ENCODE results near the gene TMPRSS3.
"Not testable (repeated sequence)": the region's sequence is repeated elsewhere in the genome, so short reads cannot be mapped to it uniquely, and the experiment has no call there.

The TMPRSS3 gene

GRCh38 chr21:42427809-42428419 lies 32.1 kb upstream of the TMPRSS3 start:
- no peak for FAIRE-seq

- FAIRE-seq: no peak
These were observed 31.1 kb upstream of the TMPRSS3 start for GRCh38 chr21:42426876-42427480.

GRCh38 chr21:42426424-42426823 lies 30.6 kb upstream of the TMPRSS3 start:
- no peak for FAIRE-seq

- FAIRE-seq: no peak
These were observed 29.7 kb upstream of the TMPRSS3 start for GRCh38 chr21:42425591-42425990.

- no peak for FAIRE-seq
These were observed 29.2 kb upstream of the TMPRSS3 start for GRCh38 chr21:42424914-42425541.

- no peak for FAIRE-seq
These were observed 27.8 kb upstream of the TMPRSS3 start for GRCh38 chr21:42423685-42424084.

GRCh38 chr21:42423197-42423675 lies 27.4 kb upstream of the TMPRSS3 start:
- no peak for FAIRE-seq

GRCh38 chr21:42421018-42421793 lies 25.4 kb upstream of the TMPRSS3 start:
- no peak for FAIRE-seq

- no peak for FAIRE-seq
These were observed 24.0 kb upstream of the TMPRSS3 start for GRCh38 chr21:42419845-42420244.

- FAIRE-seq: no peak
These were observed 23.0 kb upstream of the TMPRSS3 start for GRCh38 chr21:42418886-42419285.

GRCh38 chr21:42417533-42417932 lies 21.7 kb upstream of the TMPRSS3 start:
- FAIRE-seq: no peak

GRCh38 chr21:42414928-42415769 lies 19.3 kb upstream of the TMPRSS3 start:
- no peak for FAIRE-seq

- FAIRE-seq: no peak
These were observed 18.7 kb upstream of the TMPRSS3 start for GRCh38 chr21:42414553-42414927.

GRCh38 chr21:42414066-42414465 lies 18.2 kb upstream of the TMPRSS3 start:
- FAIRE-seq: no peak

- FAIRE-seq: no peak
These were observed 17.6 kb upstream of the TMPRSS3 start for GRCh38 chr21:42413500-42413899.

GRCh38 chr21:42413093-42413492 lies 17.2 kb upstream of the TMPRSS3 start:
- FAIRE-seq: no peak

GRCh38 chr21:42412636-42412933 lies 16.7 kb upstream of the TMPRSS3 start:
- FAIRE-seq: no peak

GRCh38 chr21:42411891-42412635 lies 16.2 kb upstream of the TMPRSS3 start:
- no peak for FAIRE-seq

GRCh38 chr21:42411197-42411869 lies 15.5 kb upstream of the TMPRSS3 start:
- no peak for FAIRE-seq

GRCh38 chr21:42409366-42409765 lies 13.5 kb upstream of the TMPRSS3 start:
- FAIRE-seq: no peak

GRCh38 chr21:42408718-42409117 lies 12.9 kb upstream of the TMPRSS3 start:
- FAIRE-seq: not testable (repeated sequence)

- no peak for FAIRE-seq
These were observed 11.6 kb upstream of the TMPRSS3 start for GRCh38 chr21:42407476-42407875.
